Upper lobe of right lung (tissue), 1 donor: ENCODE data around the gene VPS13D. TPM values are rescaled to one million over a fixed set of nuclear protein-coding genes. Genes with fewer than 3 reads are reported as not detected.

ENCODE experiments used
- ATAC-seq: fragments of 200-7000 bp; cut with Tn5 transposase; one replicate; pipeline ENCODE4 v1.9.1; 2020; ENCODE audit warnings: mild to moderate bottlenecking, moderate library complexity
- DNase-seq: peaks from one replicate; pipeline ENCODE4 v3.0.0-alpha.2; 2020
- H3K27ac ChIP-seq: fragments of 200-600 bp; one replicate; pipeline ENCODE4 v1.8.0; 2022
- H3K27me3 ChIP-seq: fragments of 200-600 bp; one replicate; pipeline ENCODE4 v1.8.0; 2022; ENCODE audit warnings: mild to moderate bottlenecking
- H3K36me3 ChIP-seq: fragments of 200-600 bp; one replicate; pipeline ENCODE4 v1.8.0; 2022
- H3K4me1 ChIP-seq: fragments of 200-600 bp; one replicate; pipeline ENCODE4 v1.8.0; 2022
- H3K4me3 ChIP-seq: fragments of 200-600 bp; one replicate; pipeline ENCODE4 v1.8.0; 2022; ENCODE audit warnings: mild to moderate bottlenecking
- H3K9me3 ChIP-seq: fragments of 200-600 bp; one replicate; pipeline ENCODE4 v1.8.0; 2022
- CTCF ChIP-seq: fragments of 200-600 bp; IDR thresholded peaks from one replicate; pipeline ENCODE4 v1.8.0; 2022; ENCODE audit warnings: antibody characterized with exemption
- intact Hi-C: fragments of 100-400 bp; cut with DNase I; formaldehyde crosslinking; loops from one replicate; pipeline ENCODE4 v1.11.0; 2022
- total RNA-seq: library from RNA; stranded (reverse); fragmentation: NEBNext Ultra II Directional; extraction: Animal tissue kit (Norgen Biotek cat#: 25700); gene quantifications from one replicate; pipeline ENCODE4 v1.2.1, GENCODE V29; 2021
- donor health status: DM: no; HTN: yes; CAD: no; lungs with severe emphysema.

VPS13D gene
- total RNA-seq, 1 donor from 2014 or later = 74.7 TPM

- H3K4me3 ChIP-seq = no peak overlapping the region
- ATAC-seq = peak; percentile 67
- intact Hi-C loops = no loop called here
Observed at GRCh38 chr1:12450090-12450755, 220.4 kb downstream of the VPS13D start.

GRCh38 chr1:12450756-12451559, 221.1 kb downstream of the VPS13D start:
- H3K36me3 ChIP-seq = no peaks in the 10 kb centered on the region
- H3K4me1 ChIP-seq = peaks cover 93% of the 10 kb centered on the region
- H3K4me3 ChIP-seq = no peak overlapping the region
- peak; percentile 62 for ATAC-seq
- H3K27ac ChIP-seq = peak overlapping the region; percentile 77
- no peaks in the 10 kb centered on the region for H3K27me3 ChIP-seq
- H3K9me3 ChIP-seq = no peaks in the 10 kb centered on the region
- DNase-seq = no peak
- no peak for TF ChIP-seq CTCF
- intact Hi-C loops = no loop called here

More at GRCh38 chr1:12450090-12450755, 220.4 kb downstream of the VPS13D start:
- TF ChIP-seq CTCF = no peak
- Histone ChIP-seq H3K27me3 (no peaks in the 10 kb centered on the region), H3K27ac (peak overlapping the region; percentile 77), H3K36me3 (no peaks in the 10 kb centered on the region), H3K9me3 (no peaks in the 10 kb centered on the region), H3K4me1 (peaks cover 87% of the 10 kb centered on the region)
- DNase-seq = peak; percentile 71

GRCh38 chr1:12451560-12451900, 221.7 kb downstream of the VPS13D start:
- H3K4me1 ChIP-seq = peaks cover 95% of the 10 kb centered on the region
- H3K4me3 ChIP-seq = no peak overlapping the region
- no peaks in the 10 kb centered on the region for H3K27me3 ChIP-seq
- H3K9me3 ChIP-seq = no peaks in the 10 kb centered on the region
- no peaks in the 10 kb centered on the region for H3K36me3 ChIP-seq
- H3K27ac ChIP-seq = peak overlapping the region; percentile 77
- DNase-seq (no peak), ATAC-seq (no peak)
- no peak for TF ChIP-seq CTCF
- intact Hi-C loops = no loop called here

GRCh38 chr1:12452262-12452661, 222.4 kb downstream of the VPS13D start:
- H3K4me3 ChIP-seq = no peak overlapping the region
- DNase-seq = no peak
- ATAC-seq = no peak
- intact Hi-C loops = no loop called here
- peak overlapping the region; percentile 77 for H3K27ac ChIP-seq
- H3K27me3 ChIP-seq = no peaks in the 10 kb centered on the region
- peaks cover 4% of the 10 kb centered on the region for H3K36me3 ChIP-seq
- no peaks in the 10 kb centered on the region for H3K9me3 ChIP-seq
- H3K4me1 ChIP-seq = peaks cover 95% of the 10 kb centered on the region
- no peak for TF ChIP-seq CTCF

- intact Hi-C loops = no loop called here
- H3K4me1 ChIP-seq = peaks cover 97% of the 10 kb centered on the region
- H3K9me3 ChIP-seq = no peaks in the 10 kb centered on the region
- H3K4me3 ChIP-seq = no peak overlapping the region
- no peak for TF ChIP-seq CTCF
- DNase-seq (no peak), ATAC-seq (no peak)
- no peaks in the 10 kb centered on the region for H3K27me3 ChIP-seq
- H3K36me3 ChIP-seq = peaks cover 4% of the 10 kb centered on the region
- H3K27ac ChIP-seq = peak overlapping the region; percentile 77
Observed at GRCh38 chr1:12453400-12454343, 223.8 kb downstream of the VPS13D start.
